Neural cell (in vitro differentiated cells): ENCODE data around the gene QSOX2. TPM values are rescaled to one million over a fixed set of nuclear protein-coding genes. Genes with fewer than 3 reads are reported as not detected.

ENCODE experiments used
- H2AFZ ChIP-seq: fragments of 200-600, 300-800 bp; sonication (generic), shearing (Covaris generic); 2 replicates; pipeline ENCODE4 v1.6.0; 2014; ENCODE audit warnings: low read depth, mild to moderate bottlenecking, antibody characterized with exemption, low read length, moderate library complexity
- H3F3A ChIP-seq: fragments of 200-600 bp; shearing (Covaris generic); 2 replicates; pipeline ENCODE4 v1.6.1; 2016; ENCODE audit warnings: mild to moderate bottlenecking, moderate library complexity, mixed read lengths, antibody characterized with exemption, low read length; ENCODE audit not compliant: insufficient read depth, poor library complexity, severe bottlenecking
- H3K27ac ChIP-seq: fragments of 200-600, 300-800 bp; sonication (generic), shearing (Covaris generic); 2 replicates; pipeline ENCODE4 v1.5.1; 2014; ENCODE audit warnings: mild to moderate bottlenecking, low read length, moderate library complexity
- H3K27me3 ChIP-seq: fragments of 300-800, 200-600 bp; sonication (generic), shearing (Covaris generic); 2 replicates; pipeline ENCODE4 v1.6.0; 2014; ENCODE audit warnings: mild to moderate bottlenecking, low read depth, low read length, moderate library complexity; ENCODE audit not compliant: insufficient read depth
- H3K36me3 ChIP-seq: fragments of 300-800, 200-600 bp; sonication (generic), shearing (Covaris generic); 2 replicates; pipeline ENCODE4 v1.5.1; 2014; ENCODE audit warnings: mild to moderate bottlenecking, antibody characterized with exemption, low read length, moderate library complexity; ENCODE audit not compliant: insufficient read depth
- H3K4me2 ChIP-seq: fragments of 300-800, 200-600 bp; sonication (generic), shearing (Covaris generic); 2 replicates; pipeline ENCODE4 v1.6.0; 2014; ENCODE audit warnings: mild to moderate bottlenecking, low read length
- H3K4me3 ChIP-seq: fragments of 300-800, 200-600 bp; sonication (generic), shearing (Covaris generic); 2 replicates; pipeline ENCODE4 v1.5.1; 2014; ENCODE audit warnings: mild to moderate bottlenecking, low read length, moderate library complexity
- H3K79me2 ChIP-seq: fragments of 200-600 bp; shearing (Covaris generic); replicated peaks from 2 replicates; pipeline ENCODE4 v1.6.0; 2014; ENCODE audit warnings: mild to moderate bottlenecking, low read length, moderate library complexity; ENCODE audit not compliant: insufficient read depth
- H3K9ac ChIP-seq: fragments of 300-800, 200-600 bp; sonication (generic), shearing (Covaris generic); 2 replicates; pipeline ENCODE4 v1.6.1; 2016; ENCODE audit warnings: mild to moderate bottlenecking, low read length, mixed read lengths
- H3K9me2 ChIP-seq: fragments of 200-600 bp; shearing (Covaris generic); 2 replicates; pipeline ENCODE4 v1.6.1; 2016; ENCODE audit warnings: mild to moderate bottlenecking, low read length, mixed read lengths; ENCODE audit not compliant: insufficient read depth
- H3K9me3 ChIP-seq: fragments of 200-600, 300-800 bp; sonication (generic), shearing (Covaris generic); 2 replicates; pipeline ENCODE4 v1.6.1; 2016; ENCODE audit warnings: mild to moderate bottlenecking, mixed run types, low read length, moderate library complexity, mixed read lengths
- H4K20me1 ChIP-seq: fragments of 200-600 bp; shearing (Covaris generic); 2 replicates; pipeline ENCODE4 v1.6.1; 2016; ENCODE audit warnings: mild to moderate bottlenecking, mixed run types; ENCODE audit not compliant: insufficient read depth
- EP300 ChIP-seq: fragments of 450-650 bp; conservative IDR thresholded peaks from 2 replicates; pipeline ENCODE4 v1.6.1; 2014; ENCODE audit warnings: antibody characterized with exemption, mild to moderate bottlenecking, moderate library complexity; ENCODE audit not compliant: poor library complexity, severe bottlenecking
- EZH2 ChIP-seq: fragments of 200-600, 300-800 bp; shearing (Covaris generic), sonication (generic); IDR thresholded peaks from 2 replicates; pipeline ENCODE4 v1.6.1; 2014; ENCODE audit warnings: antibody characterized with exemption, low read length, borderline replicate concordance, mild to moderate bottlenecking; ENCODE audit not compliant: insufficient read depth, poor library complexity, severe bottlenecking
- MXI1 ChIP-seq: fragments of 450-650 bp; conservative IDR thresholded peaks from 2 replicates; pipeline ENCODE4 v1.6.1; 2014; ENCODE audit warnings: antibody characterized with exemption, mild to moderate bottlenecking; ENCODE audit not compliant: poor library complexity, severe bottlenecking
- POLR2AphosphoS5 ChIP-seq: IDR thresholded peaks from 2 replicates; pipeline ENCODE4 v1.6.1; 2012
- RAD21 ChIP-seq: fragments of 450-650 bp; conservative IDR thresholded peaks from 2 replicates; pipeline ENCODE4 v1.6.1; 2014; ENCODE audit warnings: antibody characterized with exemption, mild to moderate bottlenecking, moderate library complexity
- SMC3 ChIP-seq: fragments of 450-650 bp; conservative IDR thresholded peaks from 2 replicates; pipeline ENCODE4 v1.6.1; 2014; ENCODE audit warnings: antibody characterized with exemption, mild to moderate bottlenecking, moderate library complexity; ENCODE audit not compliant: poor library complexity
- TAF1 ChIP-seq: IDR thresholded peaks from 2 replicates; pipeline ENCODE4 v1.6.1; 2012; ENCODE audit warnings: low read depth
- polyA plus RNA-seq: library from polyadenylated mRNA; depleted of rRNA; stranded (reverse); fragments of >200 nt; gene quantifications from 2 replicates; pipeline ENCODE4 v1.2.3, GENCODE V29; 2014
- TF ChIP-seq, protein P1 (sequence below): fragments of 450-650 bp; IDR thresholded peaks from 2 replicates; pipeline ENCODE4 v1.5.1; 2014; ENCODE audit warnings: antibody characterized with exemption, mild to moderate bottlenecking, moderate library complexity; ENCODE audit not compliant: poor library complexity, severe bottlenecking
- TF ChIP-seq, protein P2 (sequence below): IDR thresholded peaks from 2 replicates; pipeline ENCODE4 v1.6.1; 2012; ENCODE audit warnings: borderline replicate concordance

QSOX2 gene
- polyA plus RNA-seq, 1 donor from 2014 or later = 20.7 TPM

DNA sequence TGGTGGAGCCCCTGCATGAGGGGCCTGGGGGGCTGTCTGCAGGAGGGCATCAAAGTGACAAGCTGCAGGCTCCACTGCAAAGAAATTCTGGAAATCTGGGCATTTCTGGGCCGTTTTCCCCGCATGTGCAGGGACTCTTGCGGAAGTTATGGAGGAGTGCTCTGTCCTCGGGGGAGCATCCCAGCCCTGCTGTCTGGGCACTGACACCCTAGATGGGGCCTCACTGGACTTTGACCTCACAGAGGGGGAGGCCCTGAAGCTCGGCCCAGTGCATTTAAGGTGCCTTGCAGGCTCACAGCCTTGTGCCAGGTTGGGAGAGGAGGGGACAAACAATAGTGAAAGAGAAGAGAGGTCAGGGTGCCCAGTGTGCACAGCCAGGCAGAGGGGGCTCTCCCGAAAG, 76.1 kb downstream of the QSOX2 start:
- Histone ChIP-seq H3K9me2 (no peaks in the 10 kb centered on the region), H3K9ac (no peak overlapping the region), H4K20me1 (no peaks in the 10 kb centered on the region), H3K4me2 (no peak overlapping the region), H3K27me3 (no peaks in the 10 kb centered on the region), H3K27ac (no peak overlapping the region), H3K79me2 (no peaks in the 10 kb centered on the region), H3K36me3 (no peaks in the 10 kb centered on the region), H2AFZ (no peak overlapping the region), H3K4me3 (no peak overlapping the region), H3F3A (no peaks in the 10 kb centered on the region), H3K9me3 (no peaks in the 10 kb centered on the region)
- no peak for TF ChIP-seq MXI1
- no peak for TF ChIP-seq EZH2
- TF ChIP-seq, protein P1, sequence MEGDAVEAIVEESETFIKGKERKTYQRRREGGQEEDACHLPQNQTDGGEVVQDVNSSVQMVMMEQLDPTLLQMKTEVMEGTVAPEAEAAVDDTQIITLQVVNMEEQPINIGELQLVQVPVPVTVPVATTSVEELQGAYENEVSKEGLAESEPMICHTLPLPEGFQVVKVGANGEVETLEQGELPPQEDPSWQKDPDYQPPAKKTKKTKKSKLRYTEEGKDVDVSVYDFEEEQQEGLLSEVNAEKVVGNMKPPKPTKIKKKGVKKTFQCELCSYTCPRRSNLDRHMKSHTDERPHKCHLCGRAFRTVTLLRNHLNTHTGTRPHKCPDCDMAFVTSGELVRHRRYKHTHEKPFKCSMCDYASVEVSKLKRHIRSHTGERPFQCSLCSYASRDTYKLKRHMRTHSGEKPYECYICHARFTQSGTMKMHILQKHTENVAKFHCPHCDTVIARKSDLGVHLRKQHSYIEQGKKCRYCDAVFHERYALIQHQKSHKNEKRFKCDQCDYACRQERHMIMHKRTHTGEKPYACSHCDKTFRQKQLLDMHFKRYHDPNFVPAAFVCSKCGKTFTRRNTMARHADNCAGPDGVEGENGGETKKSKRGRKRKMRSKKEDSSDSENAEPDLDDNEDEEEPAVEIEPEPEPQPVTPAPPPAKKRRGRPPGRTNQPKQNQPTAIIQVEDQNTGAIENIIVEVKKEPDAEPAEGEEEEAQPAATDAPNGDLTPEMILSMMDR = no peak
- TF ChIP-seq, protein P2, sequence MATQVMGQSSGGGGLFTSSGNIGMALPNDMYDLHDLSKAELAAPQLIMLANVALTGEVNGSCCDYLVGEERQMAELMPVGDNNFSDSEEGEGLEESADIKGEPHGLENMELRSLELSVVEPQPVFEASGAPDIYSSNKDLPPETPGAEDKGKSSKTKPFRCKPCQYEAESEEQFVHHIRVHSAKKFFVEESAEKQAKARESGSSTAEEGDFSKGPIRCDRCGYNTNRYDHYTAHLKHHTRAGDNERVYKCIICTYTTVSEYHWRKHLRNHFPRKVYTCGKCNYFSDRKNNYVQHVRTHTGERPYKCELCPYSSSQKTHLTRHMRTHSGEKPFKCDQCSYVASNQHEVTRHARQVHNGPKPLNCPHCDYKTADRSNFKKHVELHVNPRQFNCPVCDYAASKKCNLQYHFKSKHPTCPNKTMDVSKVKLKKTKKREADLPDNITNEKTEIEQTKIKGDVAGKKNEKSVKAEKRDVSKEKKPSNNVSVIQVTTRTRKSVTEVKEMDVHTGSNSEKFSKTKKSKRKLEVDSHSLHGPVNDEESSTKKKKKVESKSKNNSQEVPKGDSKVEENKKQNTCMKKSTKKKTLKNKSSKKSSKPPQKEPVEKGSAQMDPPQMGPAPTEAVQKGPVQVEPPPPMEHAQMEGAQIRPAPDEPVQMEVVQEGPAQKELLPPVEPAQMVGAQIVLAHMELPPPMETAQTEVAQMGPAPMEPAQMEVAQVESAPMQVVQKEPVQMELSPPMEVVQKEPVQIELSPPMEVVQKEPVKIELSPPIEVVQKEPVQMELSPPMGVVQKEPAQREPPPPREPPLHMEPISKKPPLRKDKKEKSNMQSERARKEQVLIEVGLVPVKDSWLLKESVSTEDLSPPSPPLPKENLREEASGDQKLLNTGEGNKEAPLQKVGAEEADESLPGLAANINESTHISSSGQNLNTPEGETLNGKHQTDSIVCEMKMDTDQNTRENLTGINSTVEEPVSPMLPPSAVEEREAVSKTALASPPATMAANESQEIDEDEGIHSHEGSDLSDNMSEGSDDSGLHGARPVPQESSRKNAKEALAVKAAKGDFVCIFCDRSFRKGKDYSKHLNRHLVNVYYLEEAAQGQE = no peak
- TF ChIP-seq RAD21 = no peak
- no peak for TF ChIP-seq POLR2AphosphoS5
- TF ChIP-seq SMC3 = no peak
- no peak for TF ChIP-seq TAF1
- no peak for TF ChIP-seq EP300

DNA sequence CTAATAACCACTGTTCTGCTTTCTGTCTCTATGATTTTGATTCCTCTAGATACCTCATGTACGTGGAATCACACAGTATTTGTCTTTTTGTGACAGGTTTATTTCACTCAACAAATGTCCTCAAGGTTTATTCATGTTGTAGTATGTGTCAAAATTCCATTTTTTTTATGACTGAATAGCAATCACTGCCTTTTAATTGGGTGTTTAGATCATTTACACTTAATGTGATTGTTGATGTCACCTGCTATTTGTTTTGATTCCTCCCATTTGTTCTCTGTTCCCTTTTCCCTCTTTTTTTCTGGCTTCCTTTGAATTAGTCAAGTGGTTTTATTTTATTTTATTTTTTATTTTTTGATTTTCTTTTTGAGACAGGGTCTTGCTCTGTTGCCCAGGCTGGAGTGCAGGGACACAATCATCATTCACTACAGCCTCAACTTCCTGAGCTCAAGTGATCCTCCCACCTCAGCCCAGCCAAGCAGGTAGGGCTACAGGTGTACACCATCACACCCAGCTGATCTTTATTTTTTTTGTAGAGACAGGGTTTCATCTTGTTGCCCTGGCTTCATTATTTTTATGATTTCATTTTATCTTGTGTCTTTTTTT, 82.3 kb downstream of the QSOX2 start:
- Histone ChIP-seq H2AFZ (no peak overlapping the region), H3K9me2 (no peaks in the 10 kb centered on the region), H3K9ac (no peak overlapping the region), H3K27ac (no peak overlapping the region), H3K4me2 (no peak overlapping the region), H3K79me2 (no peaks in the 10 kb centered on the region), H3K27me3 (no peaks in the 10 kb centered on the region), H3F3A (no peaks in the 10 kb centered on the region), H4K20me1 (no peaks in the 10 kb centered on the region), H3K4me3 (no peak overlapping the region), H3K9me3 (peaks cover 3% of the 10 kb centered on the region), H3K36me3 (no peaks in the 10 kb centered on the region)
- TF ChIP-seq EZH2 = no peak
- TF ChIP-seq RAD21 = no peak
- TF ChIP-seq SMC3 = no peak
- TF ChIP-seq, protein P2 = no peak
- TF ChIP-seq POLR2AphosphoS5 = no peak
